GM21529 (cell line): Measurements from ENCODE around the gene ZGPAT.

Experiments
- ATAC-seq: cut with Tn5 transposase; IDR thresholded peaks from one replicate; pipeline ENCODE4 v1.9.1; 2021; ENCODE audit not compliant: unreplicated experiment

Gene ZGPAT

GRCh38 chr20:63678667-63679465, 29.0 kb upstream of the ZGPAT start:
- no peak for ATAC-seq

DNA sequence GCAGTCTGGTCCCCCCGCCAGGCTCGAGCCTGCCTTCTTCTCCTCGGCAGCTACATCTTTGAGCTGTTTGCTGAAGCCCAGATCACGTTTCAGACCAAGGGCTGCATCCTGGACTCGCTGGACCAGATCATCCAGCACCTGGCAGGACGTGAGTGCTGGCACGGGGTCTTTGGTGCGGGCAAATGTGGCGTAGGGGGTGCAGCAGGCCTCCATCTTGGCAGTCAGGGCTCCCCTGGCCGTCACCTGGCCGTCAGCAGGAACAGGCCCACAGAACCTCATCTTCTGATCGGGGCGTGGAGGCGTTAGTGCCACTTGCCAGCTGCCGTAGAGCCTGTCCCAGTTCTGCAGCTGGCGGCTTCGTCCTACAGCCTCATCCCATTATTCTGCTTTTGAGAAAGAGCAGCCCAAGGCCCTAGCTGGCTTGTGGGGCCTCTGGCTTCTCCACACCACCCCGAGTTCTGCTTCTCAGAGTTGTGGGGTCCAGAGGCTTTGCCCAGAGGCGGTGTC, 28.0 kb upstream of the ZGPAT start:
- ATAC-seq: no peak

GRCh38 chr20:63680427-63680826, 27.4 kb upstream of the ZGPAT start:
- ATAC-seq: no peak

GRCh38 chr20:63680857-63681608, 26.8 kb upstream of the ZGPAT start:
- ATAC-seq: no peak

DNA sequence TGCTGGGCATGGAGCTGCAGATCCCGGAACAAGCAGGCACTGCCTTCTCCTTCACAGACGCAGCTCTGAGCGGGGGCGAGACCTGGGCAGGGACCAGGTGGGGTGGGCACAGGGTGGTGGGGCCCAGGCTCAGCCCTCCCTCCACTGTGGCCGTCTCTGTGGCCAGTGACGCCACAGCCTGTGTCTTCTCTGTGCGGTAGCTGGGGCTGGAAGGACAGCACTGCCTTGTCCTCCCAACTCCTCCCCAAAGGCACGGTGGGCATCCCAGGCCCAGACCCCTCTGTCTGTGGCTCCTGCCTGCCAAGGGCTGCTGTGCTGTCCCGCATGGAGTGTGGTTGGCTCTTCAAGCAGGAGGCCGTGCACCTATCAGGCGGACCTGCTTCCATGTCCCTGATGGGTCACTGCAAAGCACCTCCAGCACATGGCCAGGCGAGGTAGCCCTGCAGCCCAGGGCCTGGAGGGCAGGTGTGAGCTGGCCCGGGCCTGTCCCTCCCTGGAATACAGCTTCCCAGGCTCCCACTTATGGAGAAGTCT, 26.2 kb upstream of the ZGPAT start:
- no peak for ATAC-seq

DNA sequence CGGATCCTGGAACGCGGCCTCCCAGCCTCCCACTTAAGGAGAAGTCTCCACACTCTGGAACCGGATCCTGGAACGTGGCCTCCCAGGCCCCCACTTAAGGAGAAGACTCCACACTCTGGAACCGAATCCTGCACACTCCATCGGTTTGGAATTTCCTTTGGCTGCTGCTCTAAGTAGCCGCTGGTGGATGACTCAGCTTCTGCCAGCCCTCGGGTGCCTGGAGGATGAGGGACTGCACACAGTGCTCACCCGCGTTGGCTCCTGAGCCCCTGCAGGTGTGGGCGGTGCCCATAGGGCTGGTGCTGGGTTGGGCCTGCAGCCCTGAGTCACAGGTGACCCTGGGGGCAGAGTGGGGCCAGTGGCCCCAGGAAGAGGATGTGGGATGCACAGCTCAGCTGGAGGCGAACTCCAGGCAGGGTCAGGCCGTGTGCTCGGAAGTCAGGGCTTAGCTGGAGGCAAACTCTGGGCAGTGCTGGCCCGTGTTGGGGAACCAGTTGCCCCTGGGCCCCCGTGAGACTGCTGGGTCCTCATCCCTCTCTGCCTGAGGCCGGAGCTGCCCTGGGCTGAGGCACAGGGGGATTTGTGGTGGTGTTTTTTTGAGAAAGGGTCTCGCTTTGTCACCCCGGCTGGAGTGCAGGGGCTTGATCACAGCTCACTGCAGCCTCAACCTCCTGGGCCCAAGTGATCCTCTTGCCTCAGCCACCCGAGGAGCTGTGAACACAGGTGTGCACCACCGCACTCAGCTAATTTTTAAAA, 25.3 kb upstream of the ZGPAT start:
- no peak for ATAC-seq

DNA sequence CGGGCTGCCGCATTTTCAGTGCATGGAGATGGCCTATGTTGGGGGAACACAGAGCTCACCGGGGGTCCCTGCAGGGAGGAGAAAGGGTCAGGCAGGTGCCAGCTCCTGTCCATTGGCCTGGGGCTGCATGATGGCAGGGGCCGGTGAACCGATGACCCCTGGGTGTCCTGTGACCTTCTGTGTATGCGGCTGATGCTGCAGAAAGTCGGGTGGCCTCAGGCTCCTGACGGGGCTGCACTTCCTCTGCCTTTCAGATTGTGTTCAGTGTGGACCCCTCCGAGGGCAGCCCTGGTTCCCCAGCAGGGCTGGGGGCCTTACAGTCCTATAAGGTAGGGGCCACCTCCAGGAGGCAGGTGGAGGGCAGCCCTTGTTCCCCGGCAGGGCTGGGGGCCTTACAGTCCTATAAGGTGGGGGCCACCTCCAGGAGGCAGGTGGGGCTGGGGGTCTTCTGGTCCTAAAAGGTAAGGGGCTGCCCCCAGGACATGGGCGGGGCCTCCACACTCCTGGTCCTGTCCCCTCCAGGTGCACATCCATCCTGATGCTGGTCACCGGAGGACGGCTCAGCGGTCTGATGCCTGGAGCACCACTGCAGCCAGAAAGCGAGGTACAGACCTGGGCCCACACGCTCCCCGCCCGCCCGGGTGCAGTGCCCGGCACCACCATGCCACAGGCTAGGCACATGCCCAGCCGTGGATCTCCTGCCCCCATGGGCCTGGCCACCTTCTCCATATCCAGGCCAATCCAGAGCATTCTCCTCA, 22.4 kb upstream of the ZGPAT start:
- no peak for ATAC-seq

DNA sequence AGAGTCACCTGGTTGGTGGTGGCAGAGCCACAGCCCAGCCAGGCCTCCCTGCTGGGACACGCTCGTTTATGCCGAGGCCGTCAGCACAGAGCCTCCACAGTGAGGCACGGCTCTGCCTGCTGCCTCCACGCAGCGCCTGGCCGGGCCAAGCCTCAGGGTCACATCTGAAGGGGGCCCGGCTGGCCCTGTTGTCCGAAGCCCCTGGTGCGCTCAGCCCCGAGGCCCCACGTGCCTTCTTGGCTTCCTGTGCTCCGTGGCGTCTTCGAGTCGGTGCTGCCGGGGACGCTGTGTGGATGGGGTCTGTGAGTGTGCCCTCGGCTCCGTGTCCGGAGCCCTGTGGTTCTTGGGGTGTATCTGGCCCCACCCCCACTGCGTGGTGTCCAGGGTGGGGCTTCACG, 21.7 kb upstream of the ZGPAT start:
- ATAC-seq: no peak

GRCh38 chr20:63686492-63687321, 21.1 kb upstream of the ZGPAT start:
- no peak for ATAC-seq

DNA sequence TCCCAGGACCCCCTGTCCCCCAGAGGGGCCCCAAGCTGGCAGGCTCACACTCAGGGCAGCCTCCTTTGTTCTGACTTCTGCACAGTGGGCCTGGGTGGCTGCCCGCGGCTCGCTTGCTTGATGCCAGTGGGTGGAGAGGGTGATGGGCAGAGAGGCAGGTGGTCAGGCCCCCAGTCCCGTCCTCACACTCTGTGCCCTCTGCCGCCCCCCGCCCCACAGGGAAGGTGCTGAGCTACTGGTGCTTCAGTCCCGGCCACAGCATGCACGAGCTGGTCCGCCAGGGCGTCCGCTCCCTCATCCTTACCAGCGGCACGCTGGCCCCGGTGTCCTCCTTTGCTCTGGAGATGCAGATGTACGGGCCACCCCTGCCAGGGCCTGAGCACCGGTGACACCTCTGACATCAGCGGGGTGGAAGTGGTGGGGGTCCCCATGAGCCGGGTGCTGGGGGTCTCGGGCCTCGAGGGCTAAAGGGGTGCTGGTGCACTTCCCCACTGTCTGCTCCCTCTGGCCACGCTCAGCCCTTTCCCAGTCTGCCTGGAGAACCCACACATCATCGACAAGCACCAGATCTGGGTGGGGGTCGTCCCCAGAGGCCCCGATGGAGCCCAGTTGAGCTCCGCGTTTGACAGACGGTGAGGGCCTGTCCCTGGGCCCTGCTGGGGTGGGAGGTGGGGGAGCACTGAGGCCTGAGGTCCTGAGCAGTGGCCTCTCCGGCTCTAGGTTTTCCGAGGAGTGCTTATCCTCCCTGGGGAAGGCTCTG, 20.2 kb upstream of the ZGPAT start:
- ATAC-seq: no peak

DNA sequence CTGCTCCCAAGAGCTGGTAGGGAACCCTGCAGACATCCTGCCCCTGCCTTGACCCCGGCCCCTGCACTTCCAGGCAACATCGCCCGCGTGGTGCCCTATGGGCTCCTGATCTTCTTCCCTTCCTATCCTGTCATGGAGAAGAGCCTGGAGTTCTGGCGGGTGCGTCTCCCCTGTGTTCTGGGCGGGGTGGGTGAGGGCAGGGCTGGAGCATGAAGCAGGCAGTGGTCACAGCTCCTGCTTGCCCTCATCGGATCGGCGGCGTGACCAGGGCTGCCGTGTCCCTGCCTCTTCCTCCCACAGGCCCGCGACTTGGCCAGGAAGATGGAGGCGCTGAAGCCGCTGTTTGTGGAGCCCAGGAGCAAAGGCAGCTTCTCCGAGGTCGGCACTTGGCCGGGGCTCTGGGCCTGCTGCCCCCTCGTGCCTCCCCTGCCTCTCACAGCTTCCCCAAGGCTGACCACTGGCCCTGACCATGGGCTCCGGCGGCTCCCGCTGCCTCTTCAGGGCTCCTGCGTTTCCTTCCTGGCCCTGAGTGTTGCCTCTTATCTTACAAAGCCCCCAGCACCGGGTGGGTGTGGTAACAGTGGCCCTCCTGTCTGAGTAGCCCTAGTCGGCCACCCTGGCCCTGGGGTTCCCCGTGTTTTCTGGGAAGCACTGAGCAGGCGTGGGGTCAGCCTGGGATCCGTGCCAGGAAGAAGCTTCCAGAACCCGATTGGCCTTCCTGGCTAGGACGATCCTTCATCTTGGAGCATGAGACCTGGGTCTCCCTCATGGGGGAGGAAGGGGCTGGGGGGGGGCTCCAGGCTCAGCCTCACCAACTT, 19.4 kb upstream of the ZGPAT start:
- no peak for ATAC-seq

GRCh38 chr20:63689046-63690002, 18.5 kb upstream of the ZGPAT start:
- ATAC-seq: no peak

DNA sequence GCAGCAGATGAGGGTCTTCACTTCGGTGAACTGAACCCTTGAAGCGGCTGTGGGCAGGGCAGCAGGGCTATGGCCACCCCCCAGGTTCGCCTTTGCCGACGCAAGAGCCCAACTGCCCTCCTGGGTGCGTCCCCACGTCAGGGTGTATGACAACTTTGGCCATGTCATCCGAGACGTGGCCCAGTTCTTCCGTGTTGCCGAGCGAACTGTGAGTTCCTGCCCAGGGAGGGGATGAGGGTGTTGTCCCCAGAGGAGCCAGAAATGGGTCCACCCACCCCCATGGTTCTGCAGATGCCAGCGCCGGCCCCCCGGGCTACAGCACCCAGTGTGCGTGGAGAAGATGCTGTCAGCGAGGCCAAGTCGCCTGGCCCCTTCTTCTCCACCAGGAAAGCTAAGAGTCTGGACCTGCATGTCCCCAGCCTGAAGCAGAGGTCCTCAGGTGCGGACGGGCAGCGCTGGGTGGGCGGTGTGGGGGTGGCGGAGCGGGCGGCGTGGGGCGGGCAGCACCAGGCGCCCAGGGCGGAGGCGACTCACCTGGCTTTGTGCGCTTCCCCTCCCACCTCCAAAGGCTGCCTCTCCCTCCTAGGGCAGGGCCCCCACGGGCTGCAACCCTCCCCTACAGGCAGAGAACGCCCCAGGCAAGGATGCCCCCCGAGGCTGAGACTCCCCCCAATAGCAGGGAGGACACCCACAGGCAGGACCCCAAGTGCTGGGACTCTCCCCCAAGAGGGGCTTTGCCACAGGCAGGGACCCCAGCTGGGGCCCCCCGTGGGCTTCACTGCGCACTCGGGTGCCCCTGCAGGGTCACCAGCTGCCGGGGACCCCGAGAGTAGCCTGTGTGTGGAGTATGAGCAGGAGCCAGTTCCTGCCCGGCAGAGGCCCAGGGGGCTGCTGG, 17.6 kb upstream of the ZGPAT start:
- ATAC-seq: no peak

DNA sequence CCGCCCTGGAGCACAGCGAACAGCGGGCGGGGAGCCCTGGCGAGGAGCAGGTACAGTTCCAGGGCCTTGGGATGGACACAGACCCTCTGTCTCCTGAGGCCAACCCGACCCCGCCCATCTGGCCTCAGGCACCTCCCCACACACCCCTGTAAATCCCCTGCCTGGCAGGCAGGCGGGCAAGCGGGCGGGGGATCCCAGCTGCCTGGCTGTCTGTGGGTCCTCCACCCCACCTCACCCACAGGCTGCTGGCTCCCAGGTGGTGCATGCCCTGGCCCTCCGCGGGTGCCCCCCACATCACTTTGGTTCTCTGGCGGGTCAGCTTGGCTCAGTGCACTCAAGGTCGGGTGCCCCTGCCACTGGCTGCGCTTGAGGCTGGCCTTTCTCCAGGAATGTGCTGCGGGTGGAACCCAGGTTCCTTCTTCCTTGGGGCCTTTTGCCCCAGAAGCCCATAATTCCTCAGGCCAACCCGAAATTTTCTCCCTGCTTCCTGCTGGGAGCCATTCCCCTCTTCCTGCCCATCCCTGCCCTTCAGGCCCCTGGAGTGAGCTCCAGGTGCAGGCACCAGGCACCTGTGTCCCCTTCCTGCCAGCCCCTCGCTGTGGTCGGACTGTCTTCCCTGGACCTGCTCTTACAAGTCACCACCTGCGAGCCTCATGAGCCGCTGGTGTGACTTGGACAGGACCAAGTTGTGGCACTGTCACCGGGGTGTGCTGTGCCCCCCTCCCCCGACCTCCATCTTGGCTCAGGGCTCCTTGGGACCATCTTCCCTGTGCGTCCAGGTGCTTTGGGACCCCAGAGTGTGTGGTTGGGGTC, 16.7 kb upstream of the ZGPAT start:
- no peak for ATAC-seq
